Measurements from ENCODE around the gene CELF5. TPM values are rescaled to one million over a fixed set of nuclear protein-coding genes. Genes with fewer than 3 reads are reported as not detected.

Gene CELF5
- total RNA-seq, 1 experiment from 2014 or later, result 1.2 TPM

- no peaks in the 10 kb centered on the region for H3K9me3 ChIP-seq (ENCODE audit: control insufficient read depth, insufficient read depth, low read depth, low read length)
- no peak overlapping the region for H3K4me3 ChIP-seq (ENCODE audit: low read depth in 2 of 2, low read length in 2 of 2)
- ATAC-seq (no peak), DNase-seq (ENCODE audit: low read depth, low spot score) (no peak)
- no peaks in the 10 kb centered on the region for H3K4me1 ChIP-seq (ENCODE audit: control insufficient read depth, insufficient read depth, low read length)
- TF ChIP-seq CTCF (IDR thresholded peaks at IDR 0.05) (no peak), REST (IDR thresholded peaks at IDR 0.05; ENCODE audit: insufficient read depth in 1 of 2, low read depth in 2 of 2, low read length in 1 of 2) (no peak), TCF7L2 (IDR thresholded peaks at IDR 0.05; ENCODE audit: low read depth, low read length) (no peak), SIN3A (IDR thresholded peaks at IDR 0.05; ENCODE audit: borderline replicate concordance, insufficient read depth, low read depth, low read length) (no peak), POLR2AphosphoS5 (IDR thresholded peaks at IDR 0.05; ENCODE audit: low read depth, low read length) (no peak)
- H3K36me3 ChIP-seq (ENCODE audit: control insufficient read depth, insufficient read depth, low read length), result no peaks in the 10 kb centered on the region
- H3K27me3 ChIP-seq (ENCODE audit: control insufficient read depth, insufficient read depth, low read length), result no peaks in the 10 kb centered on the region
- no TSS peak for BruUV-seq (replicated peaks)
- in situ Hi-C loops (cut with HindIII; ENCODE audit: low pct_unique_long_range_greater_than_20kb, low sequenced_read_pairs) (no loop called here), intact Hi-C loops (cut with micrococcal nuclease; ENCODE audit: unreplicated experiment) (no loop called here)
- ChIA-PET CTCF (no interaction called here), POLR2A (no interaction called here)
- no peak overlapping the region for H3K27ac ChIP-seq (ENCODE audit: low read length)
These were observed 19.7 kb upstream of the CELF5 start for GRCh38 chr19:3204646-3205275.

GRCh38 chr19:3206216-3206953 lies 18.1 kb upstream of the CELF5 start:
- H3K27me3 ChIP-seq (ENCODE audit: control insufficient read depth, insufficient read depth, low read length), result no peaks in the 10 kb centered on the region
- TF ChIP-seq CTCF (IDR thresholded peaks at IDR 0.05), result no peak
- TF ChIP-seq SIN3A (IDR thresholded peaks at IDR 0.05; ENCODE audit: borderline replicate concordance, insufficient read depth, low read depth, low read length), result no peak
- TF ChIP-seq TCF7L2 (IDR thresholded peaks at IDR 0.05; ENCODE audit: low read depth, low read length), result no peak
- TF ChIP-seq POLR2AphosphoS5 (IDR thresholded peaks at IDR 0.05; ENCODE audit: low read depth, low read length), result no peak
- TF ChIP-seq REST (IDR thresholded peaks at IDR 0.05; ENCODE audit: insufficient read depth in 1 of 2, low read depth in 2 of 2, low read length in 1 of 2), result no peak
- intact Hi-C loops (cut with micrococcal nuclease; ENCODE audit: unreplicated experiment), result no loop called here
- DNase-seq (ENCODE audit: low read depth, low spot score) (no peak), ATAC-seq (no peak)
- ChIA-PET POLR2A (interaction anchor here (0.6 kb wide), 1 partner anchor 118 kb away, joined by 16 read pairs; no protein-coding TSS in a partner anchor), CTCF (interaction anchor here (0.7 kb wide), 1 partner anchor 69 kb away, joined by 3 read pairs; no protein-coding TSS in a partner anchor)
- no peaks in the 10 kb centered on the region for H3K4me1 ChIP-seq (ENCODE audit: control insufficient read depth, insufficient read depth, low read length)
- H3K27ac ChIP-seq (ENCODE audit: low read length), result no peak overlapping the region
- H3K36me3 ChIP-seq (ENCODE audit: control insufficient read depth, insufficient read depth, low read length), result no peaks in the 10 kb centered on the region
- BruUV-seq (replicated peaks), result no TSS peak
- in situ Hi-C loops (cut with HindIII; ENCODE audit: low pct_unique_long_range_greater_than_20kb, low sequenced_read_pairs), result no loop called here
- no peaks in the 10 kb centered on the region for H3K9me3 ChIP-seq (ENCODE audit: control insufficient read depth, insufficient read depth, low read depth, low read length)
- no peak overlapping the region for H3K4me3 ChIP-seq (ENCODE audit: low read depth in 2 of 2, low read length in 2 of 2)
